Cardiac fibroblast (primary cell): ENCODE measurements around the gene MCF2L.
"Not testable (repeated sequence)": the region's sequence is repeated elsewhere in the genome, so short reads cannot be mapped to it uniquely, and the experiment has no call there.

Experiments
- DNase-seq, 2 donors: peaks; one replicate each; pipeline versions ENCODE4 v3.0.0 to v3.0.0-alpha.2; 2010; ENCODE audit warnings: low read depth in 2 of 2
- H3K4me3 ChIP-seq, 2 donors: replicated peaks in 1 of 2; 1 replicate in 1 of 2; 2 replicates in 1 of 2; pipeline ENCODE4 v1.5.1; 2011; ENCODE audit warnings: low read depth in 2 of 2, low read length in 2 of 2, mild to moderate bottlenecking in 2 of 2, moderate library complexity in 1 of 2
- TF ChIP-seq, protein P1 (sequence below): IDR thresholded peaks from one replicate; pipeline ENCODE4 v1.5.1; 2011; ENCODE audit warnings: low read depth, mild to moderate bottlenecking, low read length, inconsistent platforms

MCF2L gene

DNA sequence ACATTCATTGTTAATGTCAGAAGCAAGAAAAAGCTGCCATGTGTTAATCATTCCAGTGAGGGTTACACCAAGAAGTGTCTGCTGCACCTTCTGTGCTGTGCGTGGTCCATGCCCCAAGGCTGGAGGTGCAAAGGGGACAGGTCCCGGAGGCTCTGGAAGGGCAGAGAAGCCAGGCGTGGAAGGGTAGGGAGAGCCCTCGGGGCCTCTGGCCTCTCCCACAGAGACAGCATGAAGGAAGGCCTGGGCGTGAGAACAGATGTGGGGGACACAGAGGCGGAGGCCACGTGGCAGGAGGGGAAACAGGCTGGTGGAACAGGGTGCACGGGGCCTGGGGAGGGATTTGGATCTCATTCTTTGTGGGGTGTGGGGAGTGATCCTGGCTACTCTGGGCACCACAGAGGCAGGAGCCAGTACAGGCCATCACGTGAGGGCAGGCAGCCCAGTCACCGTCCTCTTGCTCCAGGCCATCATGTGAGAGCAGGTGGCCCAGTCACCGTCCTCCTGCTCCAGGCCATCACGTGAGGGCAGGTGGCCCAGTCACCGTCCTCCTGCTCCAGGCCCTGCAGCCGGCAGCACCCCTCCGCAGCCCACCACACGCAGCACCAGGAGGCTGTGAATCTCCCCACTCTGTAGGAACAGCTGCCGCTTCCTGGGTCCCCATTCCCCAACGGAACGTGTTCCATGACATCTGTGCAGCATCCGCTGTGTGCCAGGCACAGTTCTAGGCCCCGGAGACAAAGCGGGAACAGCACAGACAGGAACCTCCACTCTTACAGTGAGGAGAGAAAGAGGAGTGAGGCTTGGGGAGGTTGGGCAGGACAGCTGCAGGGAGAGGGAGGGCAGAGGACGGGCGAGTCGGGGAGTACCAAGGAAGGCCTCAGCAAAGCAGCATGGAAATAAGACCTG is 126.4 kb downstream of the MCF2L start:
- no peak overlapping the region for H3K4me3 ChIP-seq
- DNase-seq = no peak
- TF ChIP-seq, protein P1, sequence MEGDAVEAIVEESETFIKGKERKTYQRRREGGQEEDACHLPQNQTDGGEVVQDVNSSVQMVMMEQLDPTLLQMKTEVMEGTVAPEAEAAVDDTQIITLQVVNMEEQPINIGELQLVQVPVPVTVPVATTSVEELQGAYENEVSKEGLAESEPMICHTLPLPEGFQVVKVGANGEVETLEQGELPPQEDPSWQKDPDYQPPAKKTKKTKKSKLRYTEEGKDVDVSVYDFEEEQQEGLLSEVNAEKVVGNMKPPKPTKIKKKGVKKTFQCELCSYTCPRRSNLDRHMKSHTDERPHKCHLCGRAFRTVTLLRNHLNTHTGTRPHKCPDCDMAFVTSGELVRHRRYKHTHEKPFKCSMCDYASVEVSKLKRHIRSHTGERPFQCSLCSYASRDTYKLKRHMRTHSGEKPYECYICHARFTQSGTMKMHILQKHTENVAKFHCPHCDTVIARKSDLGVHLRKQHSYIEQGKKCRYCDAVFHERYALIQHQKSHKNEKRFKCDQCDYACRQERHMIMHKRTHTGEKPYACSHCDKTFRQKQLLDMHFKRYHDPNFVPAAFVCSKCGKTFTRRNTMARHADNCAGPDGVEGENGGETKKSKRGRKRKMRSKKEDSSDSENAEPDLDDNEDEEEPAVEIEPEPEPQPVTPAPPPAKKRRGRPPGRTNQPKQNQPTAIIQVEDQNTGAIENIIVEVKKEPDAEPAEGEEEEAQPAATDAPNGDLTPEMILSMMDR = no peak

DNA sequence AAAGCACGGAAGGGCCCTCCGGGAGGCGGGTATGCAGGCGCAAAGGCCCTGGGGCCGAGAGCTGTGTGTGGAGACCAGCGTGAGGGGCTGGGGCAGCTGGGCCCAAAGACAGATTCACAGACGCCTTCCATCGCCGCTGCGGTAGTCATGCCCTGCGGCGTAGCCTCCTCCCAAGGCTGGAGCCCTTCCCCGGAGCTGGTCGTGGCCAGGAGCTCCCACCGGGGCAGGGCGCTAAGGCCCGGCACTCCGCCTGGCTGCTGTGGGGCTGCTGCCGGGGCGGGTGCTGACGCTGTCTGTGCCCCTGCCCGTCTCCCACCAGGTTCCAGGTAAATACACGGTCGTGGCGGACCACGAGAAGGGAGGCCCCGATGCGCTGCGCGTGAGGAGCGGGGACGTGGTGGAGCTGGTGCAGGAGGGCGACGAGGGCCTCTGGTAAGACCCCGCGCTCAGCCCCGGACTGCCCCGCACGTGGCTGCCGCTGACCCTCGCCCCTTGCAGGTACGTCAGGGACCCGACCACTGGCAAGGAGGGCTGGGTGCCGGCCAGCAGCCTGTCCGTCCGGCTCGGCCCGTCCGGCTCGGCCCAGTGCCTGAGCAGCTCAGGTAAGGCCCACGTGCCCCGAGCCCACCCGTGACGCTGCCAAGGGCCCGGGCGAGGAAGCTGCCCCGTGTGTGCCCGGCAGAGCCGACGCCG is 127.2 kb downstream of the MCF2L start:
- no peak overlapping the region for H3K4me3 ChIP-seq
- TF ChIP-seq, protein P1 = no peak
- DNase-seq = no peak

DNA sequence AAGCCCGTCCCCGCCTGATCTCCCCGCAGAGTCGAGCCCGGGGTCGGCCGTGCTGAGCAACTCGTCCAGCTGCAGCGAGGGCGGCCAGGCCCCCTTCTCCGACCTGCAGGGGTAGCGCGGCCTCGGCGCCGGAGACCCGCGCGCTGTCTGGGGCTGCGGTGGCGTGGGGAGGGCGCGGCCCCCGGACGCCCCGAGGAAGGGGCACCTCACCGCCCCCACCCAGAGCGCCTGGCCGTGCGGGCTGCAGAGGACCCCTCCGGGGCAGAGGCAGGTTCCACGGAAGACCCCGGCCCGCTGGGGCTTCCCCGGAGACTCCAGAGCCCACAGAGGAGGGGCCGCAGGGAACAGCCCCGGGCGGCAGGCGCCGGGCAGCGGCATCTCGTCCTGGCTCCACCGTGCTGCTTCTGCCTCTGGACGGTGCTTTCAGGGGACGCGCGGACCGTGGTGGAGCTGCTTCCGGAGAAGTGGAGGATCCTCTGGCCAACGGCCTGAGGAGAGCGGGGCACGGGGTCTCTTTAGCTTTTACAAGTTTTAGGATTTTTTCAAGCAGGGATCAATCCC is 127.8 kb downstream of the MCF2L start:
- TF ChIP-seq, protein P1 = no peak
- DNase-seq = no peak

GRCh38 chr13:113097651-113098050 is 128.6 kb downstream of the MCF2L start:
- H3K4me3 ChIP-seq = no peak overlapping the region
- TF ChIP-seq, protein P1 = no peak
- no peak for DNase-seq

More for the DNA sequence above, 127.8 kb downstream of the MCF2L start:
- no peak overlapping the region for H3K4me3 ChIP-seq

GRCh38 chr13:113098162-113098732 is 129.2 kb downstream of the MCF2L start:
- no peak overlapping the region for H3K4me3 ChIP-seq
- DNase-seq = peak; percentile 10 to 27
- TF ChIP-seq, protein P1 = no peak

DNA sequence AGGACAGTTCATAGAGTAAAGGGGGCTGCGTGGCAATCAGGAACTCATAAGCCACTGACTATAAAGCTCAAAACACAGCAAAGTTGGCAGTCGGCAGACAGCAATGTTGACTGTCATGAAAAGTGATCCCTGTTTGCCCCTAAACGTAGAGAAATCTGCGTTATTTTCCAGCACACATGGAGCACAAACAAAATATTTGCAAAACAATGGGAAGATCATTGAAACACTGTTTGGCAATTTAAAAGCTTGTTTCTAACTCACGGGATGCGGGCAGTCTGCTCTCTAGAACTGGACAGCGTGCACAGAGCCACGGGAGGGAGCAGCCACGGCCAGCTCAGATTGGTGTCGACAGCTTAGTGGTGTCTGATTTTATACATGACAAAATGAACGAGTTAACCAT is 130.1 kb downstream of the MCF2L start:
- DNase-seq = no peak
- no peak overlapping the region for H3K4me3 ChIP-seq
- TF ChIP-seq, protein P1 = no peak

GRCh38 chr13:113102302-113102701 is 133.3 kb downstream of the MCF2L start:
- not testable (repeated sequence) for DNase-seq, H3K4me3 ChIP-seq
